ENCODE data around the gene PANK4. TPM values are rescaled to one million over a fixed set of nuclear protein-coding genes. Genes with fewer than 3 reads are reported as not detected.

The PANK4 gene
- total RNA-seq, 1 experiment from 2014 or later: 32.2 TPM

GRCh38 chr1:2496746-2497145 is 29.6 kb downstream of the PANK4 start:
- Histone ChIP-seq H3K27ac (ENCODE audit: insufficient read length, low read depth, low read length) (no peak overlapping the region), H3K79me2 (ENCODE audit: insufficient read depth, low read length) (no peaks in the 10 kb centered on the region), H4K5ac (ENCODE audit: insufficient read length, low read depth, low read length) (no peak overlapping the region), H3K4me2 (ENCODE audit: insufficient read depth, insufficient read length, low read length) (no peak overlapping the region), H2BK5ac (ENCODE audit: insufficient read length, low read length) (no peak overlapping the region), H3T11ph (ENCODE audit: low read length) (no peak overlapping the region), H2BK20ac (ENCODE audit: low read depth, low read length, poor library complexity, severe bottlenecking) (no peak overlapping the region), H3K23me2 (ENCODE audit: insufficient read length, low read depth, low read length, poor library complexity, severe bottlenecking) (no peaks in the 10 kb centered on the region), H3K18ac (ENCODE audit: insufficient read length, low read depth, low read length) (no peak overlapping the region), H3K4ac (ENCODE audit: low read depth, low read length) (no peak overlapping the region), H3K4me1 (ENCODE audit: insufficient read depth, low read length) (no peaks in the 10 kb centered on the region), H3K9me3 (ENCODE audit: control insufficient read depth, low read depth, low read length) (no peaks in the 10 kb centered on the region), H4K20me1 (ENCODE audit: control insufficient read depth, insufficient read depth, insufficient read length) (no peaks in the 10 kb centered on the region), H2AK5ac (ENCODE audit: insufficient read length, low read length) (no peak overlapping the region), H4K8ac (replicated peaks; ENCODE audit: insufficient read length, low read depth, low read length) (no peak overlapping the region), H4K91ac (ENCODE audit: insufficient read length, low read depth, low read length) (no peak overlapping the region), H3K27me3 (ENCODE audit: insufficient read depth, low read length) (no peaks in the 10 kb centered on the region), H2BK120ac (ENCODE audit: low read depth, low read length, poor library complexity, severe bottlenecking) (no peak overlapping the region), H3K14ac (ENCODE audit: insufficient read depth, low read length) (no peak overlapping the region), H2BK15ac (ENCODE audit: low read depth, low read length) (no peak overlapping the region), H3K56ac (ENCODE audit: insufficient read length, low read depth, low read length) (no peak overlapping the region), H3K23ac (ENCODE audit: insufficient read length, low read depth, low read length) (no peak overlapping the region), H3K79me1 (ENCODE audit: insufficient read depth, low read depth, low read length, poor library complexity, severe bottlenecking) (no peaks in the 10 kb centered on the region), H2AFZ (ENCODE audit: low read length) (no peak overlapping the region), H2BK12ac (ENCODE audit: insufficient read length, low read depth, low read length) (no peak overlapping the region), H3K9ac (ENCODE audit: extremely low read depth, insufficient read length, low read length) (no peak overlapping the region)
- WGBS (ENCODE audit: extremely low coverage, insufficient read length, low lambda C conversion rate): no CpG with 5 or more reads among the region's 26 CpGs
- H3K27ac Mint-ChIP-seq: no peak overlapping the region
- no peak overlapping the region for H3K4me3 Mint-ChIP-seq
- H3K4me1 Mint-ChIP-seq: 0 out of 4 replicates have a peak, but pooled peaks cover 0 to 3% of the 10 kb centered on the region in 2 experiments
- TF ChIP-seq, protein P1, sequence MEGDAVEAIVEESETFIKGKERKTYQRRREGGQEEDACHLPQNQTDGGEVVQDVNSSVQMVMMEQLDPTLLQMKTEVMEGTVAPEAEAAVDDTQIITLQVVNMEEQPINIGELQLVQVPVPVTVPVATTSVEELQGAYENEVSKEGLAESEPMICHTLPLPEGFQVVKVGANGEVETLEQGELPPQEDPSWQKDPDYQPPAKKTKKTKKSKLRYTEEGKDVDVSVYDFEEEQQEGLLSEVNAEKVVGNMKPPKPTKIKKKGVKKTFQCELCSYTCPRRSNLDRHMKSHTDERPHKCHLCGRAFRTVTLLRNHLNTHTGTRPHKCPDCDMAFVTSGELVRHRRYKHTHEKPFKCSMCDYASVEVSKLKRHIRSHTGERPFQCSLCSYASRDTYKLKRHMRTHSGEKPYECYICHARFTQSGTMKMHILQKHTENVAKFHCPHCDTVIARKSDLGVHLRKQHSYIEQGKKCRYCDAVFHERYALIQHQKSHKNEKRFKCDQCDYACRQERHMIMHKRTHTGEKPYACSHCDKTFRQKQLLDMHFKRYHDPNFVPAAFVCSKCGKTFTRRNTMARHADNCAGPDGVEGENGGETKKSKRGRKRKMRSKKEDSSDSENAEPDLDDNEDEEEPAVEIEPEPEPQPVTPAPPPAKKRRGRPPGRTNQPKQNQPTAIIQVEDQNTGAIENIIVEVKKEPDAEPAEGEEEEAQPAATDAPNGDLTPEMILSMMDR (conservative IDR thresholded peaks at IDR 0.05): no peak
- H3K36me3 Mint-ChIP-seq (ENCODE audit: insufficient read depth in 1 of 3, low read depth in 3 of 3): no peaks in the 10 kb centered on the region
- H3K27me3 Mint-ChIP-seq (ENCODE audit: low read depth): peaks cover 22% of the 10 kb centered on the region
- no peaks in the 10 kb centered on the region for H3K9me3 Mint-ChIP-seq
- DNase-seq: no peak
